Measurements from ENCODE around the gene BRMS1L. TPM values are rescaled to one million over a fixed set of nuclear protein-coding genes. Genes with fewer than 3 reads are reported as not detected.

Gene BRMS1L
- total RNA-seq, 1 donor from 2014 or later, result 16.8 TPM

DNA sequence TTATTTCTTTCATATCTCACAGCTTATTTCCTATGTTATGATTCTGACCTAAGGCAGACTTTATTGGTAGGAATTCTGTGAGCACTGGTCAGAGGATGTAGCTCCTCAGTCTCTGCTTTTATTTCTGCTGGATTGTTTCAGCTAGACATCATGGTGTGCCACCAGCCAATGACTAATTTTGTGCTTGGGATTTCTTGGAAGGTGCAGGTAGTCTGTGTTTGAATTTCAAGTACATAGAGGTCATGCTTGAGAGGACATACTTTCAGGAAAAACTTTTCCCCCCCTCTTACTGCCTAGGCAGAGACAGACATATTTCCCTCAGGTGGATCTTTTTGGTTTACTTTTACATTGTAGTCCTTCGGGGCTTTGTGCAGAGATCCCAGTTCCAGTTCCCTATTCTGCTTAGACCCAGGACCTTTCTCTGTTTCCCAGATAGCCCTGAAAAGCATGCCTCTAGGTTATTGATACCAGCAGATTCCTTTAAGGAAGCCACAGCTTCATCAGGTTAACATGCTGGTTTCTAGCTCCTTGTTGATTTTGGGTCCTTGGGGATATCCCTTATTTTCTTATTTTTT lies 28.6 kb downstream of the BRMS1L start:
- H3K27ac Mint-ChIP-seq (ENCODE audit: unreplicated experiment), result no peak overlapping the region

DNA sequence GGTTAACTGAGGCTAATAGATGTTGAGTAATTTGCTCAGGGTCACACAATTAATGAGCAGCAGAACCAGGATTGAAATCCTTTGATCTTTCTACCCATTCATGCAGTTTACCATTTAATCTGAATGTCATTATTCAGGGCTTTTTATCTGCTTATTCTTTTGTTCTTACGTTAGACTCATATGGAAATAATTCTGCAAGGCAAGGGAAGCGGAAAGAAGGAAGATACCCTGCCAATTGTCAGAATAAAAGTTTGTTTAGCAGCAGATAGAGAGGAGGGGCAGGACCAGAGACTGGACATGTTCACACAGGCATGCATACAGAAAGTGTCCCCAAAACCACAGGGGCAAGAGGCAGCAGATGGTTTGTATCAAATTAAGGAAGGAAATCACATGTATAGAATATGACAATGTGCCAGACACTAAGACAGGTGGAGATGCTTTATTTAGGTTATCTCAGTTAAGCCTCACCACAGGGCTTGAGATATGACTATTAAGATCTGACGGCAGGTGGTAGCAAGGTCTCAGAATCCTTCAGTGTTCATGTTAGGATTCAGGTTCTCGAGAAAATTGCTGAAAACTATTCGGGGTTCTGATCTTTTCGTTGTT lies 29.8 kb downstream of the BRMS1L start:
- Mint-ChIP-seq H3K9me3 (ENCODE audit: unreplicated experiment) (no peaks in the 10 kb centered on the region), H3K27me3 (ENCODE audit: unreplicated experiment) (no peaks in the 10 kb centered on the region), H3K4me3 (ENCODE audit: unreplicated experiment) (no peak overlapping the region), H3K36me3 (ENCODE audit: low read depth, unreplicated experiment) (peaks cover 18% of the 10 kb centered on the region), H3K4me1 (ENCODE audit: unreplicated experiment) (peaks cover 7% of the 10 kb centered on the region), H3K27ac (ENCODE audit: unreplicated experiment) (no peak overlapping the region)
- DNase-seq (ENCODE audit: low spot score), result no peak
- TF ChIP-seq, protein P1, sequence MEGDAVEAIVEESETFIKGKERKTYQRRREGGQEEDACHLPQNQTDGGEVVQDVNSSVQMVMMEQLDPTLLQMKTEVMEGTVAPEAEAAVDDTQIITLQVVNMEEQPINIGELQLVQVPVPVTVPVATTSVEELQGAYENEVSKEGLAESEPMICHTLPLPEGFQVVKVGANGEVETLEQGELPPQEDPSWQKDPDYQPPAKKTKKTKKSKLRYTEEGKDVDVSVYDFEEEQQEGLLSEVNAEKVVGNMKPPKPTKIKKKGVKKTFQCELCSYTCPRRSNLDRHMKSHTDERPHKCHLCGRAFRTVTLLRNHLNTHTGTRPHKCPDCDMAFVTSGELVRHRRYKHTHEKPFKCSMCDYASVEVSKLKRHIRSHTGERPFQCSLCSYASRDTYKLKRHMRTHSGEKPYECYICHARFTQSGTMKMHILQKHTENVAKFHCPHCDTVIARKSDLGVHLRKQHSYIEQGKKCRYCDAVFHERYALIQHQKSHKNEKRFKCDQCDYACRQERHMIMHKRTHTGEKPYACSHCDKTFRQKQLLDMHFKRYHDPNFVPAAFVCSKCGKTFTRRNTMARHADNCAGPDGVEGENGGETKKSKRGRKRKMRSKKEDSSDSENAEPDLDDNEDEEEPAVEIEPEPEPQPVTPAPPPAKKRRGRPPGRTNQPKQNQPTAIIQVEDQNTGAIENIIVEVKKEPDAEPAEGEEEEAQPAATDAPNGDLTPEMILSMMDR (IDR thresholded peaks at IDR 0.05; ENCODE audit: unreplicated experiment), result no peak

More for the DNA sequence above, 28.6 kb downstream of the BRMS1L start:
- DNase-seq (ENCODE audit: low spot score), result no peak
- Mint-ChIP-seq H3K4me1 (ENCODE audit: unreplicated experiment) (peaks cover 7% of the 10 kb centered on the region), H3K9me3 (ENCODE audit: unreplicated experiment) (no peaks in the 10 kb centered on the region), H3K4me3 (ENCODE audit: unreplicated experiment) (peak overlapping the region; percentile 21), H3K36me3 (ENCODE audit: low read depth, unreplicated experiment) (peaks cover 25% of the 10 kb centered on the region), H3K27me3 (ENCODE audit: unreplicated experiment) (no peaks in the 10 kb centered on the region)
- TF ChIP-seq, protein P1 (IDR thresholded peaks at IDR 0.05; ENCODE audit: unreplicated experiment), result no peak

DNA sequence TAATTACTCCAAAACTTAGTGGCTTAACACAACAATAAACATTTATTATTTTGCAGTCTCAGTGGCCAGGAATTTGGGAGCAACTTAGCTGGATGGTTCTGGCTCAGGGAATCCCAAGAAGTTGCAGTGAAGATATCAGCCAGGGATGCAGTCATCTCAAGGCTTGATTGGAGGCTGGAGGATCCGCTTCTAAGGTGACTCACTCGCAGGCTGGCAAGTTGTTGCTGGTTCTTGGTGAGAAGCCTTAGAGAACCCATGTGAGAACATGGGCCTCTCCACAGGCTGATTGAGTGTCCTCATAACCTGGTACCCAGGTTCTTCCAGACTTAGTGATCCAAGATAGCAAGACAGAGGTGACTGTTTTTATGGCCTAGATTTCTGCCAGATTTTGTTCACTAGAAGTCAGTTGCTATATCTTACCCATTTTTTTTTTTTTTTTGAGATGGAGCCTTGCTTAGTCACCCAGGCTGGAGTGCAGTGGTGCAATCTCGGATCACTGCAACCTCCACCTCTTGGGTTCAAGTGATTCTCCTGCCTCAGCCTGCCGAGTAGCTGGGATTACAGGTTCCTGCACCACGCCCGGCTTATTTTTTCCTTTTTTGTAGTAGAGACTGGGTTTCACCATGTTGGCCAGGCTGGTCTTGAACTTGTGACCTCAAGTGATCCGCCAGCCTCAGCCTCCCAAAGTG lies 32.5 kb downstream of the BRMS1L start:
- H3K9me3 Mint-ChIP-seq (ENCODE audit: unreplicated experiment), result no peaks in the 10 kb centered on the region
- H3K4me1 Mint-ChIP-seq (ENCODE audit: unreplicated experiment), result peaks cover 7% of the 10 kb centered on the region
- no peak overlapping the region for H3K4me3 Mint-ChIP-seq (ENCODE audit: unreplicated experiment)
- DNase-seq (ENCODE audit: low spot score), result no peak
- no peak overlapping the region for H3K27ac Mint-ChIP-seq (ENCODE audit: unreplicated experiment)
- TF ChIP-seq, protein P1 (IDR thresholded peaks at IDR 0.05; ENCODE audit: unreplicated experiment), result no peak
- peaks cover 8% of the 10 kb centered on the region for H3K36me3 Mint-ChIP-seq (ENCODE audit: low read depth, unreplicated experiment)
- no peaks in the 10 kb centered on the region for H3K27me3 Mint-ChIP-seq (ENCODE audit: unreplicated experiment)

DNA sequence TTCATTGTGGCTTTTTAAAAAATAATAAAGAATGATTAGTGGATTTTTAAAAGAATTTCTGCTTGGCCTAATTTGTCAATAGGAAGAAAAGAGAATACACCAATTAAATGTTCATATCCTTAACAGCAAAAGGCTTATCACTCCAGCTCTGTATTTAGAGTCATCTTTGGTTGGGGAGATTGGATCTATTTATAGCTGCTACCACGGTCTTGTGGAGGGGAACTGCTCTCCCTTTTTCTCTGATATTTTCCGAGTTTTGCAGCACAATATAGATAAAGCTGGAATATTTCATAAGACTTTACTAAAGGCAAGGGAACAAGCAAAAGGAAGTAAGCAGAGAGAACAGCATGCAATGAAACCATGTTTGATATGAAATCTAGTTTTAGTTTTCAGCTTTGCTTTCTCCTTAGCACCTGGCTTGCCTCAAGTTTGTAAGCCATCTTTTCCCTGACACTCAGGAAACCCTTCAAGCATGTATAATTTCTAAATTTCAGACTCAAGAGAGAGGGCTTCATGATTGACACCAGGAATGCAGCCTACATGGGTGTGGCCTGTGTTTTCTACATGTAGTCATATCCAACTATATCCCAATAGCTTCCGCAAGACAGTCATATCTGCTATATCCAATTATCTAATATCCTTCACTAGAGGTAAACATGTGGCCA lies 35.2 kb downstream of the BRMS1L start:
- Mint-ChIP-seq H3K36me3 (ENCODE audit: low read depth, unreplicated experiment) (peaks cover 15% of the 10 kb centered on the region), H3K27me3 (ENCODE audit: unreplicated experiment) (no peaks in the 10 kb centered on the region), H3K4me1 (ENCODE audit: unreplicated experiment) (no peaks in the 10 kb centered on the region), H3K9me3 (ENCODE audit: unreplicated experiment) (no peaks in the 10 kb centered on the region), H3K4me3 (ENCODE audit: unreplicated experiment) (no peak overlapping the region), H3K27ac (ENCODE audit: unreplicated experiment) (no peak overlapping the region)
- TF ChIP-seq, protein P1 (IDR thresholded peaks at IDR 0.05; ENCODE audit: unreplicated experiment), result no peak
- no peak for DNase-seq (ENCODE audit: low spot score)

All from endothelial cell (in vitro differentiated cells).